Heart right ventricle (tissue), 16 donors: ENCODE measurements around the gene PPP1R15A. TPM values are rescaled to one million over a fixed set of nuclear protein-coding genes. Genes with fewer than 3 reads are reported as not detected.

Experiments
- ATAC-seq, 8 donors: fragments of 200-7000 bp; cut with Tn5 transposase; one replicate each; pipeline ENCODE4 v1.9.1; 2020; ENCODE audit warnings: mild to moderate bottlenecking in 8 of 8, moderate library complexity in 8 of 8, moderate number of reproducible peaks in 1 of 8
- DNase-seq, 2 donors: peaks; one replicate each; pipeline ENCODE4 v3.0.0-alpha.2; 2020
- H3K27ac ChIP-seq, 10 donors: fragments of 200-600 bp; sonication (generic) in 2 of 10; one replicate each; pipeline versions ENCODE4 v1.5.0 to v1.8.0; 2020 to 2022; ENCODE audit warnings: mild to moderate bottlenecking in 3 of 10
- H3K27me3 ChIP-seq, 7 donors: fragments of 200-600 bp; one replicate each; pipeline ENCODE4 v1.8.0; 2021 to 2022; ENCODE audit warnings: mild to moderate bottlenecking in 2 of 7
- H3K36me3 ChIP-seq, 9 donors: fragments of 200-600 bp; sonication (generic) in 1 of 9; one replicate each; pipeline versions ENCODE4 v1.5.0 to v1.8.0; 2020 to 2022; ENCODE audit warnings: mild to moderate bottlenecking in 2 of 9
- H3K4me1 ChIP-seq, 9 donors: fragments of 200-600 bp; sonication (generic) in 1 of 9; one replicate each; pipeline versions ENCODE4 v1.5.0 to v1.8.0; 2020 to 2022; ENCODE audit warnings: mild to moderate bottlenecking in 4 of 9
- H3K4me3 ChIP-seq, 10 donors: fragments of 200-600 bp; sonication (generic) in 2 of 10; one replicate each; pipeline versions ENCODE4 v1.5.0 to v1.8.0; 2020 to 2022; ENCODE audit warnings: mild to moderate bottlenecking in 7 of 10, moderate library complexity in 2 of 10
- H3K9me3 ChIP-seq, 11 donors: fragments of 200-600 bp in 10 of 11; sonication (generic) in 2 of 11; one replicate each; pipeline versions ENCODE4 v1.5.0 to v1.8.0; 2013 to 2022; ENCODE audit warnings: mild to moderate bottlenecking in 2 of 11, control low read depth in 1 of 11, moderate library complexity in 1 of 11
- WGBS, 2 donors: extraction: QIAGEN DNeasy Blood & Tissue Kit; methylation state at CpG; one replicate each; pipeline ENCODE4 v1.1.7; 2013; ENCODE audit warnings: inconsistent platforms in 1 of 2; 5-methylcytosine and 5-hydroxymethylcytosine counted together
- intact Hi-C, 10 donors: fragments of 100-400 bp; cut with DNase I; formaldehyde crosslinking; loops; one replicate each; pipeline versions ENCODE4 v1.11.1 to v1.14.2; 2022
- polyA plus RNA-seq, 2 donors: library from polyadenylated mRNA; stranded (reverse); fragments of 200-250 nt; gene quantifications; one replicate each; pipeline ENCODE4 v1.2.3, GENCODE V29; 2013
- total RNA-seq, 10 donors: library from RNA; stranded (reverse); fragmentation: NEBNext Ultra II Directional in 3 of 10; extraction: Animal tissue kit (Norgen Biotek cat#: 25700) in 3 of 10; gene quantifications; one replicate each; pipeline versions ENCODE4 v1.2.1 to v1.2.4, GENCODE V29; 2021 to 2023
- TF ChIP-seq, protein P1 (sequence below), 9 donors: fragments of 200-600 bp; sonication (generic) in 2 of 9; IDR thresholded peaks; one replicate each; pipeline versions ENCODE4 v1.5.0 to v1.8.0; 2021 to 2022; ENCODE audit warnings: antibody characterized with exemption in 9 of 9, mild to moderate bottlenecking in 5 of 9, moderate library complexity in 1 of 9
- donor health status: Arrhythmogenic right ventricular cardiomyopathy.
- donor health status: ischemic (EF 13 %, LVEDD 7.1; RV severe dilation, severe dysfunction).
- donor health status: healthy with polysubstance abuse.
- donor health status: DM: no; HTN: yes; CAD: no.
- donor health status: DM: no; HTN: no; CAD: no.
- donor health status: ischemic (EF 25% LVEDD 6.9; RV normal size, moderate dysfunction).
- donor health status: ischemic (EF 25% LVEDD 5.7; RV mildly dilated, moderate dysfunction).
- donor health status: healthy.
- donor health status: DM: yes; HTN: yes; CAD: no.
- donor health status: Ischemic cardiomyopathy.
- donor health status: ischemic (EF 35%, LVEDD 5.7; RV mildly dilated, moderate dysfunction).
- donor health status: nonischemic (EF 11% LVEDD 7.7; RV severe dilation, severe dysfunction).
- donor health status: DM: yes; HTN: yes; CAD: no.
- donor health status: PGD.
- donor health status: ischemic (EF 29% LVEDD 5.4; RV normal size, mild dysfunction).
- donor health status: nonischemic (EF 23%, LVEDD 6.1; RV moderate dilation, normal function).

Gene PPP1R15A
- total and polyA plus RNA-seq, 12 donors = 55.4 to 192 (median 73.7) TPM

DNA sequence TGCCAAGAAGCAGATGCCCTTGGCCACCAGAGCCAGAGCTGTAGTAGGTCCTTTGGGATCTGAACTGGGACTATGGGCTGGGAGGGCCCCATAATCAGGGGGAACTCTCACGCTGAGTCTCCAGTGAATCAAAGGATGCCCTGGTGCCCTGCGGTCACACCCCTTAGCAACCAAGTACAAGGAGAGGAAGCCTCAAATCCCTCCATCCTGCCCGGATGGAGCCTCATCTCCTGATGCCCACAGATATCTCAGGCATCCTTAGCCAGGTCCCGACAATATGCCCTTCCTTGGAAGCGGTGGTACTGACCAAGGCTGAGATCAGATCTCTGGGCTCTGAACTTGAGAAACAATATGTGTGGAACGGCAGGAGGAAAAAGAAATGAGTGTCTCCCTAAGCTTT is 5.5 kb upstream of the PPP1R15A start:
- WGBS, 2 donors = 52 to 65% methylated on average over 6 of the region's 6 CpGs
- TF ChIP-seq, protein P1, sequence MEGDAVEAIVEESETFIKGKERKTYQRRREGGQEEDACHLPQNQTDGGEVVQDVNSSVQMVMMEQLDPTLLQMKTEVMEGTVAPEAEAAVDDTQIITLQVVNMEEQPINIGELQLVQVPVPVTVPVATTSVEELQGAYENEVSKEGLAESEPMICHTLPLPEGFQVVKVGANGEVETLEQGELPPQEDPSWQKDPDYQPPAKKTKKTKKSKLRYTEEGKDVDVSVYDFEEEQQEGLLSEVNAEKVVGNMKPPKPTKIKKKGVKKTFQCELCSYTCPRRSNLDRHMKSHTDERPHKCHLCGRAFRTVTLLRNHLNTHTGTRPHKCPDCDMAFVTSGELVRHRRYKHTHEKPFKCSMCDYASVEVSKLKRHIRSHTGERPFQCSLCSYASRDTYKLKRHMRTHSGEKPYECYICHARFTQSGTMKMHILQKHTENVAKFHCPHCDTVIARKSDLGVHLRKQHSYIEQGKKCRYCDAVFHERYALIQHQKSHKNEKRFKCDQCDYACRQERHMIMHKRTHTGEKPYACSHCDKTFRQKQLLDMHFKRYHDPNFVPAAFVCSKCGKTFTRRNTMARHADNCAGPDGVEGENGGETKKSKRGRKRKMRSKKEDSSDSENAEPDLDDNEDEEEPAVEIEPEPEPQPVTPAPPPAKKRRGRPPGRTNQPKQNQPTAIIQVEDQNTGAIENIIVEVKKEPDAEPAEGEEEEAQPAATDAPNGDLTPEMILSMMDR (IDR thresholded peaks at IDR 0.05) = no peak
- H3K27me3 ChIP-seq = no peaks in the 10 kb centered on the region
- H3K9me3 ChIP-seq = no peaks in the 10 kb centered on the region
- H3K36me3 ChIP-seq = peaks cover 0 to 7% (median 0%) of the 10 kb centered on the region in 9 donors
- intact Hi-C loops = no loop called here
- DNase-seq (no peak), ATAC-seq (no peak)
- H3K27ac ChIP-seq = peak overlapping the region in 3 of 10 donors; percentile 2 to 82 (median 82)
- peak overlapping the region in 5 of 10 donors; percentile 43 to 51 (median 47) for H3K4me3 ChIP-seq
- H3K4me1 ChIP-seq = peaks cover 3 to 32% (median 24%) of the 10 kb centered on the region in 9 donors

DNA sequence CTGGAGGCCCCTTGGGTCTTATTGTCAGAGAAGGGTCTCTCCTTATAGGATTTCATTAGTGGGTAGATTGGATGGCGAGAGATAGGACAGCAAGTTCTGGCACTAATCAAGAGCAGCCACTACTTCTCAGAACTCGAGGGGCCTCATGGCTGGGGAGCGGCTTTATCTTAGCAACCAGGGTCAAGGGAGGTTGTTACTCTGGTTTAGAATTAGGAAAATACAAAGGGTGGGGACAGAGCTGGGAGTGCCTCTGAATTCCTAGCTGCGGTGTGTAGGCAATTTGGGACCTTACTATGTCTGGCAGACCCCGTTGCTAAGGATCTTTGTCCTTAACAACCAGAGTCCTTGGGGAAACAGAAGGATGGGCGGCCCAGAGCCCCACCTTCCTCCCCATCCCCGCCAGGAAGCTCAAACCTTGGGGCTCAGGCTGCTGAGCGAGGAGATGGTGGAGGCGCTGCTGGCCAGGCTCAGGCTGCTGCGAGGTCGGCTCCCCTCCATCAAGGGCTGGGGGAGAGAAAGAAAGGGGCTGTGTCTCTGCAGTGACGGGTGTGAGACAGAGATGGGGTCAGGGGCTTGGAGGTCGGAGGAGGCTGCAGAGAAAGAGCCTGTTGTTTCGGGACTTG is 5.0 kb upstream of the PPP1R15A start:
- Histone ChIP-seq H3K4me1 (peaks cover 3 to 34% (median 24%) of the 10 kb centered on the region in 9 donors), H3K4me3 (peak overlapping the region in 9 of 10 donors; percentile 18 to 51 (median 47)), H3K27me3 (no peaks in the 10 kb centered on the region), H3K27ac (peak overlapping the region in 8 of 10 donors; percentile 68 to 86 (median 84)), H3K36me3 (peaks cover 0 to 7% (median 0%) of the 10 kb centered on the region in 9 donors), H3K9me3 (no peaks in the 10 kb centered on the region)
- intact Hi-C loops = no loop called here
- 51 to 58% methylated on average over 14 of the region's 14 CpGs for WGBS, 2 donors
- TF ChIP-seq, protein P1 (IDR thresholded peaks at IDR 0.05) = no peak
- DNase-seq (no peak), ATAC-seq (peak in 2 of 8 donors; percentile 3 to 9)

DNA sequence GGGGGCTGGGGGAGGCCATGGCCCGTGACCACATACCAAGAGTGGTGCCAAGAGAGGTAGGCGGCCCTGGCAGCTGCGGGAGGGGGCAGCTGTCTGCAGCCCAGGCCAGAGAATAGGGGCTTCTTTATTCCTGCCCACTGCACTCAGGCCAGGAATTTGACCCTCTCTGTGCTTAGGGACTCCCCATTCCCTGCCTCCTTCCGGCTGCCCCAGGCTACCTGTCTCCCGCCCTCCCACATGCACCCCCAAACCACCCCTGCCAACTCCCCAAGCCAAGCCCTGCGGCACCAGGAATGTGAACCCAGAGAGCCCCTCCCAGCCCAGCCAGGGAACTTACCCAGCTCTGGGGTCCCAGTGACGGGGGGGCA is 4.5 kb upstream of the PPP1R15A start:
- intact Hi-C loops = no loop called here
- ATAC-seq (no peak), DNase-seq (no peak)
- H3K4me3 ChIP-seq = peak overlapping the region in 9 of 10 donors; percentile 18 to 51 (median 47)
- H3K4me1 ChIP-seq = peaks cover 3 to 34% (median 24%) of the 10 kb centered on the region in 9 donors
- peak overlapping the region in 9 of 10 donors; percentile 68 to 86 (median 83) for H3K27ac ChIP-seq
- no peaks in the 10 kb centered on the region for H3K27me3 ChIP-seq
- H3K36me3 ChIP-seq = peaks cover 0 to 7% (median 0%) of the 10 kb centered on the region in 9 donors
- H3K9me3 ChIP-seq = no peaks in the 10 kb centered on the region
- TF ChIP-seq, protein P1 (IDR thresholded peaks at IDR 0.05) = no peak
- WGBS, 2 donors = 47 to 69% methylated on average over 7 of the region's 7 CpGs

GRCh38 chr19:48868114-48868886 is 3.9 kb upstream of the PPP1R15A start, which contains the start of gene PLEKHA4:
TSS of gene PLEKHA4 (minus strand) at chr19:48868617. CDS start at chr19:48867620, 997 bp downstream.
- TF ChIP-seq, protein P1 (IDR thresholded peaks at IDR 0.05) = no peak
- ATAC-seq = peak in 7 of 8 donors; percentile 15 to 53 (median 25)
- peak within 1 kb of the TSS in 9 of 10 donors; percentile 68 to 86 (median 83) for H3K27ac ChIP-seq
- no peaks in the 10 kb centered on the region for H3K27me3 ChIP-seq
- no peaks in the 10 kb centered on the region for H3K9me3 ChIP-seq
- intact Hi-C loops = no loop called here
- H3K4me3 ChIP-seq = peak within 1 kb of the TSS in 9 of 10 donors; percentile 18 to 51 (median 47)
- H3K36me3 ChIP-seq = peaks cover 0 to 9% (median 0%) of the 10 kb centered on the region in 9 donors
- 26% methylated on average over 11 of the region's 11 CpGs for WGBS, 2 donors
- peaks cover 3 to 35% (median 26%) of the 10 kb centered on the region in 9 donors for H3K4me1 ChIP-seq
- peak; percentile 81 to 84 for DNase-seq
